GM08714 (cell line): ENCODE results near the gene ZC3HAV1L.
"Not testable (repeated sequence)": the region's sequence is repeated elsewhere in the genome, so short reads cannot be mapped to it uniquely, and the experiment has no call there.

Experiments
- H3K4me3 ChIP-seq: fragments of 200-500 bp; sonication (Bioruptor generic); 2 replicates; pipeline ENCODE4 v1.5.1; 2014; ENCODE audit warnings: mild to moderate bottlenecking, low read length, inconsistent platforms
- ZNF274 ChIP-seq: IDR thresholded peaks from 2 replicates; pipeline ENCODE4 v1.6.1; 2012; ENCODE audit warnings: mild to moderate bottlenecking, low read depth, low read length

Gene ZC3HAV1L

DNA sequence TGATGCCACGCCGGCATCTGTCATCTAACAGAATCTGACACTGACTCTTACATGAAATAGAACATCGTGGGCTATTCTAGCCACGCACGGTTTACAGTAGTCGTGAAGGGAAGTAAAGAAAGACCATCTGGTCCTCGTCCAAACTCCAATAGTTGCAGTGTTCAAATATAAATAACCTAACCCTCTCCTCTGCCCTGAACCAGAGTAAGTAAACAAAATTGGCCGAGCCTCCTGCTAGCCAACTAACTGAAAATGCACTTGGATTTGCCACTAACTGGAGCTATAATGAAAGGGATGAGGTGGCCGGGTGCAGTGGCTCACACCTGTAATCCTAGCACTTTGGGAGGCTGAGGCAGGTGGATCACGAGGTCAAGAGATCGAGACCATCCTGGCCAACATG lies 29.5 kb upstream of the ZC3HAV1L start:
- H3K4me3 ChIP-seq, result no peak overlapping the region
- TF ChIP-seq ZNF274, result no peak

GRCh38 chr7:139061416-139061815 lies 25.6 kb upstream of the ZC3HAV1L start:
- no peak for TF ChIP-seq ZNF274
- no peak overlapping the region for H3K4me3 ChIP-seq

- no peak for TF ChIP-seq ZNF274
- no peak overlapping the region for H3K4me3 ChIP-seq
Observed at GRCh38 chr7:139060695-139061237, 24.9 kb upstream of the ZC3HAV1L start.

DNA sequence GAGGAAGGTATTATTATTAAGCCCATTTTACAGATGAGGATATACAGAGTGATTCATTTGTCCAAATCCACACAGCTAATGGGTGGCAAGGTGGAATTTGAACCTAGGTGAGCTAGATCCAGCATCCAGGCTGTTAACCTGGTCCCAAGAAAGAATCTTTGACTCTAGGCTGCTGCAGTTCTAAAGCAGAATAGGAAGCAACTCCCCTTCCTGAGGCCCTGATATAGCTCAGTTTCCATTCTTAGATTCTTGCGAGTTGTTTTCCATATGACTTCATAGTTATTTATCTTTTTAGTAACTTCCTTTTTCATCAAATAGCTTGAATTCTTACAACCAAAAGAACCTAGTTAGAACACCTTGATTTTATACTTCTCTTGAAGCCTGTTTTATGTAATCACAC lies 24.1 kb upstream of the ZC3HAV1L start:
- H3K4me3 ChIP-seq, result no peak overlapping the region
- no peak for TF ChIP-seq ZNF274

- no peak for TF ChIP-seq ZNF274
- H3K4me3 ChIP-seq, result no peak overlapping the region
Observed at GRCh38 chr7:139058943-139059342, 23.1 kb upstream of the ZC3HAV1L start.

DNA sequence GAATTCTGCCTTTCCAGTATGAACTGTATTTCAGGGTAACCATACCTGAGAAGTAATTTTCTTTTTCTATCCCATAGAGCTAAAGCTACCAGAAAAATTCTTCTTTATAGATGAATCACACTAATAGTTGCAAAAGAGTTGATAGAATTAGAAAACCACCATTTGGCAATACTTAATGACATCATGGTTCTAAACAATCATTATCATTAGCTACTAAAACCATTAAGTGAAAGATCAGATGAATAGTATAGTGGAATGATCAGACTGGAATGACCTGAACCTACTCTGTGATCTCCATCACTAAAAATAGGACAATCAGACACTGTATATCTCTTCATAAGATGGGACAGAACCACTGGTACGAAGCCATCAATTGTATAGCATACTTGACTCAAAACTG lies 19.8 kb upstream of the ZC3HAV1L start:
- no peak for TF ChIP-seq ZNF274
- H3K4me3 ChIP-seq, result no peak overlapping the region

DNA sequence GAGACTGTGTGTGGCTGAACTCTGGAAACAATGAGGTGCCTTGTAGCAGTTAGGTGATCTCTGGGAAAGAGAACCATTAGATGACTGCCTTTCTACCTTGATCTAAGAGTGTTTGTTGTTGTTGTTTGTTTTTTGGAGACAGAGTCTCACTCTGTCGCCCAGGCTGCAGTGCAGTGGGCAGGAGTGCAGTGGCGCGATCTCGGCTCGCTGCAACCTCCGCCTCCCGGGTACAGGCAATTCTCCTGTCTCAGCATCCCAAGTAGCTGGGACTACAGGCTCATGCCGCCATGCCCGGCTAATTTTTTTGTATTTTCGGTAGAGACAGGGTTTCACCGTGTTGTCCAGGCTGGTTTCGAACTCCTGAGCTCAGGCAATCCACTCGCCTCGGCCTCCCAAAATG lies 18.8 kb upstream of the ZC3HAV1L start:
- H3K4me3 ChIP-seq, result not testable (repeated sequence)

- no peak for TF ChIP-seq ZNF274
- no peak overlapping the region for H3K4me3 ChIP-seq
Observed at GRCh38 chr7:139054101-139054500, 18.3 kb upstream of the ZC3HAV1L start.

DNA sequence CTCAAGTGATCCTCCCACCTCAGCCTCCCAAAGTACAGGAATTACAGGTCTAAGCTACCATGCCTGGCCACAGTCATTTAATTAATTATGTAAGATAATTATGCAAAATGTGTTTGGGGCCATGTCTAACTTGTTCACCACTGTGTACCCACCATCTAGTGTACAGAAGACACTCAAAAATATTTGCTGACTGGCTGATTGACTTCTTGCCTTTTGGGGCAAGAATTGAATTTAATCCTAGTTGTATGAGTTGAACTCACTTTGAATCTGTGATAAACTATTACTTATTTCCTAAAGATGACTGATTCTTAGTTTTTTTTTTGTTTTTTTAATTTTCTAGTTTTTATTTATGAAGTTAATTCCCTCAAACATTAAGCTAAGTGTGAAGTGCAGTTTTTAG lies 15.8 kb upstream of the ZC3HAV1L start:
- no peak for TF ChIP-seq ZNF274
- no peak overlapping the region for H3K4me3 ChIP-seq

DNA sequence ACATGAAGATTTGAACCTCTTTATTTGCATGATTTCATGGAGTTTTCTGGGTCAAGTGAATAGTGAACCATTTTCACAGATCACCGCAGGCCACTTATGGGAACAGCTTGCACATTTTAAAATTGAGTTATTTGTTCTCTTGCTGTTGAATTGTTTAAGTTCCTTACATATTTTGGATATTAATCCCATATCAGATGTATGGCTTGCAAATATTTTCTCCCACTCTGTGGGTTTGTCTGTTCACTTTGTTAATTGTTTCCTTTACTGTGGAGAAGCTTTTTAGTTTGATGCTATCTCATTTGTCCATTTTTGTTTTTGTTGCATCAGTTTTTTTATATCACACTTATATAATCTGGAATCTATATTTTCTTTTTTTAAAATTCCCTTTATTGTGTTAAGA lies 14.1 kb upstream of the ZC3HAV1L start:
- H3K4me3 ChIP-seq, result no peak overlapping the region
- TF ChIP-seq ZNF274, result no peak

- no peak for TF ChIP-seq ZNF274
- H3K4me3 ChIP-seq, result no peak overlapping the region
Observed at GRCh38 chr7:139049111-139049510, 13.3 kb upstream of the ZC3HAV1L start.

DNA sequence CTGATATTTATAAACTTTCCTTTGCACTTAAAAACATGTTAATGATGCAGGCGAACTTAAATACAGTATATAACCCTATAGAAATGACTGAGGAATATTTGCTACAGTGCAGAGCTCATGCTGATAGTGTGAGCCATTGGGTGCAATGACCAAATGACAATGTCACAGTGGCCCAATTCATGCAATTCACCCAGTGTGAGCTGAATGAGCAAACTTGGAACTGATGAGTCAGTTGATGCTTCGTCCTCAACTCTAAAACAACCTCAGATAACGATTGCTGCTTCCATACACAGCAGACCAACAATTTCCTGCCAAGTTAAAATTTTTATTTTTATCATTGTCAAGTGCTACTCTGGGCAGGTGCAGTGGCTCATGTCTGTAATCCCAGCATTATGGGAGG lies 12.1 kb upstream of the ZC3HAV1L start:
- no peak for TF ChIP-seq ZNF274
- no peak overlapping the region for H3K4me3 ChIP-seq

- no peak for TF ChIP-seq ZNF274
- no peak overlapping the region for H3K4me3 ChIP-seq
Observed at GRCh38 chr7:139046143-139046542, 10.3 kb upstream of the ZC3HAV1L start.

DNA sequence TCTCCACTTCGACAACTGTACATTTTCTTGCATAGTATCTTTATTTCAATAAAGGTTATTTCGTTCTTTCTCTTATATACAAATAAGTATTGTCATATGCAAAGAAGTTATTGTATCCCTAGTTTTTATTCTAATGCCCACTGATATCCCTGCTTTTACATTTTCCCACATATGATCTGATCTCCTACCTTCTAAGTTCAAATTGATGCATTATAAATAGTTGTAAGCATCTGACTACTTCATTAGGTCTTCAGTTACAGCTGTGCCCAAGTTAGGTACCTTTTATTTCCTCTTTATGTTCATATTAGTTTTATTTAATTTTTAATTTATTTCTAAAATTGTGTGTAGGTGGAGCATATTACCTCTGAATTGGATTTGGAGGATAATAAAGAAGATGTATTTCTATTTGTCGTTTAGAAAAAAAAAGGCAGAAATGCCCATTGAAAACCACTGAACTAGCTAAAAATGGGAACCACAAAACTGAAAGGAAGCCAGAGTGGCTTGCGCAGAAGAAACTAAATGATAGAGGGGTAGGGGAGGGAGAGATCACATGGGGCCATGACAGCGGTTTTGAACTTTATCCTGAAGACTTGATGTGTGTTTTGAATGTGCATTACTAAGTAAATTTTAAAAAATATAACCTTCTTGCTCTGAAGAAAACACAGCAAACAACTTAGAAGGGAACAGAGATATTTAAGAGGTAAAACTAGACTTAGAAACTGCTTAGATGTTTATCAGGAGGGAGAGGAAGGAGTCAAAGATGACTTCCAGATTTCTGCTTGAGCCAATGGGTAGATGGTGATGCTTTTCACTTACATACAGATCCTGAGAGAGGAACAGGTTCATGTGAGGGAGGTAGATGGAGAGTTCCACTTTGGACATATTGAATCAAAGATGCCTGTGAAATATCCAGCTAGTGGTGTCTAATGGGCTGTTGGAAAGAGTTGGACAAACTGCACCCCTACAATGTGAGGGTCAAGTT lies 9.3 kb upstream of the ZC3HAV1L start:
- TF ChIP-seq ZNF274, result no peak
- H3K4me3 ChIP-seq, result no peak overlapping the region

DNA sequence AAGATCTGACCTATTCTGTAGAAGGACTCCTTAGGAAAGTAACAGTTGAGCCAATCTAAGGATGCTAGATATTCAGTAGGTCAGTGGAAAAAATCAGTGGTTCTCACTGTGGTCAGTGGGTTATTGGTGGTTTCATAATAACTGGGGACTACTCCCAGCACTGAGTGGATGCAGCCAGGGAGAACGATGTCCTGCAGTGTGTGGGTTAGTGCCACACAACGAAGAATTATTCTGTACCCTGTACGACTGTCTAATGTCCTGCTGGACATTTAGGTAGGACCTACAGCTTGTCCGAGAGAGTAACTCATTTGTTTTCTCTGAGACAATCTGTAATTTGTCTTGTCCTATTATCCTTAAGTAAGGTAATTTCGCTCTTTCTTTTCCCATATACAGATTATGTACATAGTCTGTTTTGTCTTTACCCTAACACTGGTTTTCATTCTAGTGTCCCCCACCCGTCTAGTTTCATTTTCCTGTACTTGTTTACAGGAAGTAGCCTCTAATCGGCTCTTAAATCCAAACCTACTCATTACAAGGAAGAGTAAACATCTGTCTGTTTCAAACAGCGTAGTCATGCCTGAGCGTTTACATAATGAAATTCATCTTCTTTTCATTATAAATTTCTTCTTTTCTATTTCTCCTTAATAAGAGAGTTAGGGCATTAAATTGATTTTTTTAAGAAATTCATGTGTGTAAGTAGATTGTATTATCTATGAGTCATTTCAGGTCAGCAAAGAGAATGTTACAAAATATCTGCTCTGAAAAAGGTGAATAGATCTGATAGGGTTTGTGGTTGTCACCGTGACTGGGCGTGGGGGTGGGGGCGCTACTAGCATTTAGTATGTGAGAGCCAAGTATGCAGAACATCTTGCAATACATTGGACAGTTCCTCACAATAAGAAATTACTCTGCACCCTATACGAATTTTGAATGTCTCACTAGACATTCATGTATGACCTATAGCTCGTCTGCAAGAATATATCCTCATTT lies 8.3 kb upstream of the ZC3HAV1L start:
- H3K4me3 ChIP-seq, result no peak overlapping the region

More for the DNA sequence above, 8.3 kb upstream of the ZC3HAV1L start:
- TF ChIP-seq ZNF274, result no peak
